Choroid plexus epithelial cell (primary cell): ENCODE measurements around the gene DNAH10.
A peak's percentile ranks its signal among the peaks of the same experiment; 100 is the strongest.

ENCODE experiments used
- DNase-seq: peaks from one replicate; pipeline ENCODE4 v3.0.0-alpha.2; 2010; ENCODE audit warnings: low read depth
- H3K4me3 ChIP-seq: 2 replicates; pipeline ENCODE4 v1.5.1; 2011; ENCODE audit warnings: low read depth, mild to moderate bottlenecking, control low read depth, low read length, moderate library complexity
- TF ChIP-seq, protein P1 (sequence below): conservative IDR thresholded peaks from 2 replicates; pipeline ENCODE4 v1.5.1; 2011; ENCODE audit warnings: low read depth, mild to moderate bottlenecking, control low read depth, inconsistent platforms, low read length, moderate library complexity

The DNAH10 gene

DNA sequence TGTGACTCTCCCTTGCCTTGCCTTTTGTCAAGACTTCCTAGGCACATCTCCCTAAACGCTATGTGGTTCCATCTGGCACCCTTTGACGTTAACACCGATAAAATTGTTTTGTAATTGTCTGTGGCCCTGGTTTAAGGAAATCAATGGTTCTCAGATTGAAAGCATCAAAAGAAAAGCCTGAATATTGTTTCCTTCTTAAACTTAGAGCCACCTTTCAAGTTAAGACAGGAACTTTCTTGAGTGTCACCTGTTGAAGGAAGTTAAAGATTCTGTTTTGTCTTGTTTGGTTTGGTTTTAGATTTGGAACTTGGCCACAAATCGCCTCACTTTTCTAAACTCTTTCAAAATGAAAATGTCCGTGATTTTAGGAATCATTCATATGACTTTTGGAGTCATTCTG, 14.8 kb upstream of the DNAH10 start:
- H3K4me3 ChIP-seq: no peak overlapping the region
- DNase-seq: no peak
- TF ChIP-seq, protein P1, sequence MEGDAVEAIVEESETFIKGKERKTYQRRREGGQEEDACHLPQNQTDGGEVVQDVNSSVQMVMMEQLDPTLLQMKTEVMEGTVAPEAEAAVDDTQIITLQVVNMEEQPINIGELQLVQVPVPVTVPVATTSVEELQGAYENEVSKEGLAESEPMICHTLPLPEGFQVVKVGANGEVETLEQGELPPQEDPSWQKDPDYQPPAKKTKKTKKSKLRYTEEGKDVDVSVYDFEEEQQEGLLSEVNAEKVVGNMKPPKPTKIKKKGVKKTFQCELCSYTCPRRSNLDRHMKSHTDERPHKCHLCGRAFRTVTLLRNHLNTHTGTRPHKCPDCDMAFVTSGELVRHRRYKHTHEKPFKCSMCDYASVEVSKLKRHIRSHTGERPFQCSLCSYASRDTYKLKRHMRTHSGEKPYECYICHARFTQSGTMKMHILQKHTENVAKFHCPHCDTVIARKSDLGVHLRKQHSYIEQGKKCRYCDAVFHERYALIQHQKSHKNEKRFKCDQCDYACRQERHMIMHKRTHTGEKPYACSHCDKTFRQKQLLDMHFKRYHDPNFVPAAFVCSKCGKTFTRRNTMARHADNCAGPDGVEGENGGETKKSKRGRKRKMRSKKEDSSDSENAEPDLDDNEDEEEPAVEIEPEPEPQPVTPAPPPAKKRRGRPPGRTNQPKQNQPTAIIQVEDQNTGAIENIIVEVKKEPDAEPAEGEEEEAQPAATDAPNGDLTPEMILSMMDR: no peak

DNA sequence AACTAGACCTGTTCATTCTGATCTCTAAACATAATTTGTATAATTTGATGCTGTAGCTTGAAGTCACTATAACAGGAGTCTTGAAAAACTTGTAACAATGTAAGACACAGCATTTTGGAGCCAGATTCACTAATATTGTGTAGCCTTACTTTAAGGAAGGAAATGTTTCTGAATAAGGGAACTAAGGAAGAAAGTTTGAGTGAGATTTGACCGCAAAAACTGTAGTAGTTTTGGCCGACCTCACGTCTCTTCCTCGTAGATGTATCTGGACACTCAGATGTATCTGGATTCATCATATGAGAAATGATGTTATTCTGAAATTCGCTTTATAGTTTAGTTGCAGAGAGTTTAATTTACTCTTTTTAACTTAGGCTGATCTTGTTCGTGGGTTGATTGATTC, 13.9 kb upstream of the DNAH10 start:
- TF ChIP-seq, protein P1: no peak
- no peak for DNase-seq
- no peak overlapping the region for H3K4me3 ChIP-seq

DNA sequence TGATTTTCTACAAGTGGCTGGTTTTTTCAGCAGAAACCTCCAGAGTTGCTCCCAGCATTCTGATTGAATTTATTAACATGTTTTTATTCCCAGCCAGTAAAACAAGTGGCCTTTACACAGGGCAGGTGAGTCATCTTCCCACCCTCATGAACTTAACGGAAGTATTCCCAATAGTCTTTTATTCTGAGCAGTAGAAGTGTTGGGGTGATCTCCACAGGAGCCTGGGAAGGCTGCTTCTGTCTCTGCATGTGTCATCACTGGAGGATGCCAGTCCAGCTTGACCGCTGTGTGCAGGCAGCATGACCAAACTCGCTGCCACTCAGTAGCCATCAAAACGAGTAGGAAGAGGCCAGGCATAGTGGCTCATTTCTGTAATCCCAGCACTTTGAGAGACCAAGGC, 13.4 kb upstream of the DNAH10 start:
- DNase-seq: peak; percentile 50
- TF ChIP-seq, protein P1: no peak

DNA sequence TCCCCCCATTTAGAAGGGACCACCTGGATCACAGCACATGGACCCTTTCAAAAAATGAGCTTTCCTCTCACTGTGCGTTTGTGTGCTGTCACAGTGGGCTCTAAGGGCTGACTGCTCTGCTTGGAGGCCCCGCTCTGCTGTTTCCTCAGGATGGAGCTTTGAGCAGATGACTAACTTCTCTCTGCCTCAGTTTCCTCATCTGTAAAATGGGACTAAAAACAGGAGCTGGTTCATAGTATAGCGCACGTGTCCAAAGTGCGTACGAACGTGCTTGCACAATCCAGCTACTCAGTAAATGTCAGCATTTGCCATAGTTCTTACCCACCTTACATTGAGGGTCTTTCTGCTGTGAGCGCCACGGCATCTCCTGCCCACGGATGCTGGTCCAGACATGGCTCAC, 12.7 kb upstream of the DNAH10 start:
- DNase-seq: no peak
- no peak overlapping the region for H3K4me3 ChIP-seq
- TF ChIP-seq, protein P1: no peak

More for the DNA sequence above, 13.4 kb upstream of the DNAH10 start:
- no peak overlapping the region for H3K4me3 ChIP-seq

DNA sequence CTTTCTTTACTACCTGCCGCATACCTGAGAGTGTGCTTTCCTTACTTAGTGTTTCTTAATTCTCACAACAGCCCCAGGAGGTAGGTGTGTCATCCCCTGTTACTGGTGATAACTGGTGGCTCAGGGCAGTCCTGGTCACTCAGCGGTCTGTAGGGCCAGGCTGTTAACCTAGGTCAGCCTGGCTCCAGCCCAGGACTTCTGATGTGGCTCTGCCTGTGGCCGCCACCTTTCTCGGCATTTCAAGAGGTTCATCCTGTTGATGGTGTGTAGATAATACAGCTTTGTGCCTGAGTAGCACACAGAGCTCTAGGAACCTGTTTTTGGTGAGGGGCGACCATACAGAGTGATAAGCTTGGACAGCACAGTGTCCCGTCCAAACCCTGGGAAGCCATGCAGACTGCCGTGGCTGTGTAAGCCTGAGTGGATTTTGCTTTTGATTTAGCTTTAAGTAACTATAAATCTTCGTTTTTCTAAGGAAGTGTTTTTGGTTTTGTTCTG, 11.9 kb upstream of the DNAH10 start:
- DNase-seq: no peak
- TF ChIP-seq, protein P1: no peak
- H3K4me3 ChIP-seq: no peak overlapping the region

DNA sequence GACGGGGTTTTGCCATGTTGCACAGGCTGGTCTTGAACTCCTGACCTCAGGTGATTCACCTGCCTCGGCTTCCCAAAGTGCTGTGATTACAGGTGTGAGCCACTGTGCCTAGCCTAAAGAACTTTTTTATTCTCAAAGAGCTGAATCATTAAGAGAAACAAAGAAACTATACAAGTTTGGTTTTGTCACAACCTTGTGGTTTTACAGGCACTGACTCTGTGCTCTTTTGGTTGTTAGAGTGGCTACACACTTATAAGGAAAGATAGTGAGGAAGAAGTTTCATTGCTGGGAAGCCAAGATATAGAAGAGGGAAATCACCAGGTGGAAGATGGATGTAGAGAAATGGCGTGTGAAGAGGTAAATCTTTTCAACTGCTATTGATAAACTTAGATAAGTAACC, 10.1 kb upstream of the DNAH10 start:
- DNase-seq: no peak
- TF ChIP-seq, protein P1: no peak
- H3K4me3 ChIP-seq: no peak overlapping the region

DNA sequence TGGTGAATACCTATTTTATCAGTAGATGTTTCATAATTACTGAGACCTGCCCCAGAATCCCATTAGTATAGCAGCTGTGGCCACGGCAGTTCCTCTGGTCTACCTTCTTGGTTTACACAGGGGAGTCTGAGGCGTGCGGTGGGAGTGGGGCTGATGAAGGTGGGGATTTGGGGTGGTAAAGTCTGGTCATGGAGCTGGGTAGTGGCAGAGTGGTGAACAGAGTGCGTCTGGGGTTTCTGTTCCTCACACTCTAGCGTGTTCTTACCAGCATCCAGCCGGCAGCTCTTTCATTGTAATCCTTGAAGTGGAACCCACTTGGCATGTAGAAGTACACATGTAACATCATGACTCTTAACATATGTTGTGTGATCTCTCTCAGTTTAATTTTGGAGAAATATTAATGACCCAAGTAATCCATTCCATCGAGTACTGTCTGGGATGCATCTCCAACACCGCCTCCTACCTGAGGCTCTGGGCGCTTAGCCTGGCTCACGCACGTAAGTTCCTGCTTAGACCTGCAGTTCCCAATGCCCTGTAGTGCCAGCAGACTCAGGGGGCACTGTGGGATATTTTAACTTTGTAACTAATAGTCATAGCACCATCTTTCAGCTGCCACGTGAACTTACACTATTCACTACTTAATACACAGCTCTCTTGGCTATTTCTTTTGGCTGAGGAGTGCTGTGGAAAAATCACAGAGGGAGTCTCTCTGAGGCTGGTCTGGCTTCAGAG, 7.9 kb upstream of the DNAH10 start:
- H3K4me3 ChIP-seq: no peak overlapping the region
- TF ChIP-seq, protein P1: no peak
- no peak for DNase-seq
